K562 (cell line): ENCODE results near the gene CLIC3. TPM values are rescaled to one million over a fixed set of nuclear protein-coding genes. Genes with fewer than 3 reads are reported as not detected.

Source experiments
- ATAC-seq: fragments of 200-7000 bp; cut with Tn5 transposase; 3 replicates; pipeline ENCODE4 v1.9.1; 2020; ENCODE audit warnings: moderate library complexity
- BruUV-seq: library from RNA; stranded (reverse); fragments of 400-500 nt; replicated peaks from 2 replicates; lab custom pipeline; 2021; lab: Mats Ljungman, UMichigan
- CTCF ChIA-PET: fragments of 300-600 bp; formaldehyde crosslinking; extraction: SDS; loops from one replicate; lab custom pipeline; 2021; ENCODE audit warnings: low intra/inter-chr PET ratio; lab: Yijun Ruan, JAX
- POLR2A ChIA-PET: fragments of 300-600, 350-650 bp; sonication (Branson Sonifier 250); formaldehyde crosslinking; extraction: SDS; loops from one replicate; lab custom pipeline; 2021; ENCODE audit warnings: antibody characterized with exemption, inconsistent platforms; lab: Yijun Ruan, JAX
- DNase-seq, 4 experiments: peaks; one replicate each; pipeline versions ENCODE4 v3.0.0 to v3.0.0-alpha.2; 2011 to 2018; ENCODE audit warnings: low spot score in 3 of 4, mixed read lengths in 3 of 4; ENCODE audit errors: extremely low read depth in 1 of 4
- FAIRE-seq: peaks from 2 replicates; lab custom pipeline; 2011; peaks lifted over from hg19 to GRCh38; lab: Jason Lieb, UNC
- H2AFZ ChIP-seq: 2 replicates; pipeline ENCODE4 v1.6.0; 2011; ENCODE audit warnings: low read depth, low read length, control low read depth, inconsistent platforms
- H3K27ac ChIP-seq: fragments of 200-600 bp; 3 replicates; pipeline ENCODE4 v1.8.0; 2011; ENCODE audit warnings: low read depth, mild to moderate bottlenecking, control low read depth, inconsistent platforms, low read length, moderate library complexity, mixed read lengths; ENCODE audit errors: extremely low read depth
- H3K27me3 ChIP-seq, 2 experiments: fragments of 300-600 bp in 1 of 2; 2 replicates in 1 of 2; 3 replicates in 1 of 2; pipeline versions ENCODE4 v1.6.0 to v1.8.0; 2011; ENCODE audit warnings: inconsistent platforms in 2 of 2, low read length in 2 of 2, mild to moderate bottlenecking in 1 of 2, mixed read lengths in 1 of 2, moderate library complexity in 1 of 2; ENCODE audit not compliant: control insufficient read depth in 2 of 2, insufficient read depth in 2 of 2
- H3K36me3 ChIP-seq: fragments of 300-600 bp; 3 replicates; pipeline ENCODE4 v1.8.0; 2011; ENCODE audit warnings: mild to moderate bottlenecking, low read length, inconsistent platforms; ENCODE audit not compliant: control insufficient read depth, insufficient read depth
- H3K4me1 ChIP-seq, 2 experiments: fragments of 200-600 bp in 1 of 2; replicated peaks in 1 of 2; 2 replicates in 1 of 2; 3 replicates in 1 of 2; pipeline versions ENCODE4 v1.5.1 to v1.8.0; 2011; ENCODE audit warnings: inconsistent platforms in 2 of 2, low read length in 2 of 2, mild to moderate bottlenecking in 1 of 2, mixed read lengths in 1 of 2, moderate library complexity in 1 of 2; ENCODE audit not compliant: control insufficient read depth in 2 of 2, insufficient read depth in 2 of 2
- H3K4me2 ChIP-seq: 2 replicates; pipeline ENCODE4 v1.6.1; 2011; ENCODE audit warnings: low read length, control low read depth, inconsistent platforms, mixed read lengths; ENCODE audit not compliant: insufficient read depth
- H3K4me3 ChIP-seq: fragments of 200-600 bp; sonication (generic), shearing (Covaris generic); 2 replicates; pipeline ENCODE4 v1.5.1; 2016; ENCODE audit warnings: control low read depth, inconsistent platforms
- H3K79me2 ChIP-seq: fragments of 200-600 bp; 3 replicates; pipeline ENCODE4 v1.8.0; 2011; ENCODE audit warnings: low read length, inconsistent platforms; ENCODE audit not compliant: control insufficient read depth, insufficient read depth
- H3K9ac ChIP-seq, 2 experiments: 2 replicates each; pipeline versions ENCODE4 v1.6.0 to v1.6.1; 2011; ENCODE audit warnings: low read depth in 2 of 2, low read length in 2 of 2, control low read depth in 1 of 2, inconsistent platforms in 1 of 2, mild to moderate bottlenecking in 1 of 2, mixed read lengths in 1 of 2; ENCODE audit not compliant: insufficient read depth in 1 of 2
- H3K9me1 ChIP-seq: one replicate; pipeline ENCODE4 v1.6.0; 2011; ENCODE audit warnings: inconsistent platforms, mild to moderate bottlenecking, low read length, moderate library complexity; ENCODE audit not compliant: control insufficient read depth, insufficient read depth
- H3K9me3 ChIP-seq: replicated peaks from 2 replicates; pipeline ENCODE4 v1.5.1; 2011; ENCODE audit warnings: low read depth, low read length, inconsistent platforms; ENCODE audit not compliant: control insufficient read depth, insufficient read depth
- H4K20me1 ChIP-seq: replicated peaks from 2 replicates; pipeline ENCODE4 v1.6.1; 2011; ENCODE audit warnings: low read length, inconsistent platforms, mixed read lengths; ENCODE audit not compliant: control insufficient read depth, insufficient read depth
- GABPA ChIP-seq: fragments of 200-800 bp; sonication (Bioruptor generic); conservative IDR thresholded peaks from 2 replicates; pipeline ENCODE4 v1.6.1; 2016; ENCODE audit warnings: low read depth, missing genetic modification characterization, missing compliant biosample characterization
- KHSRP ChIP-seq: fragments of 450-650 bp; IDR thresholded peaks from 2 replicates; pipeline ENCODE4 v1.6.1; 2017
- PHF8 ChIP-seq: fragments of 200-600 bp; sonication (generic); IDR thresholded peaks from 2 replicates; pipeline ENCODE4 v1.6.1; 2012; ENCODE audit warnings: mixed run types, mild to moderate bottlenecking, inconsistent platforms, low read length, moderate library complexity, borderline replicate concordance
- SP1 ChIP-seq: sonication (generic); formaldehyde crosslinking; IDR thresholded peaks from 2 replicates; pipeline ENCODE4 v1.8.1; 2022; ENCODE audit warnings: mild to moderate bottlenecking, missing genetic modification reagents
- ZC3H4 ChIP-seq: sonication (generic); formaldehyde crosslinking; IDR thresholded peaks from 2 replicates; pipeline ENCODE4 v1.9.0; 2021; ENCODE audit warnings: missing genetic modification reagents, borderline replicate concordance
- ZNF589 ChIP-seq: fragments of 200-800 bp; sonication (Bioruptor generic); IDR thresholded peaks from 2 replicates; pipeline ENCODE4 v1.6.1; 2016; ENCODE audit warnings: low read depth, missing genetic modification characterization, missing compliant biosample characterization
- WGBS: fragments of 100-300 bp; shearing (Covaris generic); methylation state at CpG from one replicate; pipeline ENCODE4 v1.1.6; 2016; ENCODE audit warnings: low coverage, mixed read lengths; ENCODE audit not compliant: insufficient coverage; ENCODE audit errors: missing lambda C conversion rate; 5-methylcytosine and 5-hydroxymethylcytosine counted together
- in situ Hi-C: fragments of 300-500 bp; cut with MboI; formaldehyde crosslinking; loops from 4 replicates; pipeline ENCODE4 v1.15.0; 2018; ENCODE audit warnings: inconsistent platforms, mixed read lengths
- intact Hi-C: fragments of 100-400 bp; cut with micrococcal nuclease; formaldehyde crosslinking; loops from 2 replicates; pipeline ENCODE4 v1.14.2; 2022
- polyA plus RNA-seq, 8 experiments: library from polyadenylated mRNA; depleted of rRNA in 4 of 8; stranded (reverse) in 5 of 8; unstranded in 3 of 8; fragments of >200 nt; fragmentation: Nextera tagmentation in 2 of 8; fragmentation: Illumina TruSeq in 1 of 8; extraction: Ambion mirVana in 2 of 8; extraction: Trizol in 1 of 8; gene quantifications; 2 replicates each; pipeline versions ENCODE4 v1.2.1 to v1.2.3, GENCODE V29; 2011 to 2014; ENCODE audit warnings: inconsistent platforms in 1 of 8, missing spikeins in 1 of 8
- total RNA-seq, 7 experiments: library from RNA; depleted of rRNA in 6 of 7; stranded (reverse); fragments of >200 nt in 6 of 7; fragmentation: Illumina TruSeq in 2 of 7; extraction: Trizol in 2 of 7; gene quantifications; 2 replicates each; pipeline versions ENCODE4 v1.2.1 to v1.2.3, GENCODE V29; 2011 to 2021; ENCODE audit warnings: low replicate concordance in 1 of 7
- TF ChIP-seq, protein P1 (sequence below), 2 experiments: fragments of 200-800 bp in 1 of 2; sonication (Bioruptor generic) in 1 of 2; sonication (generic) in 1 of 2; formaldehyde crosslinking in 1 of 2; IDR thresholded peaks in 1 of 2; conservative IDR thresholded peaks in 1 of 2; 2 replicates each; pipeline versions ENCODE4 v1.5.0 to v1.6.1; 2016 to 2020; ENCODE audit warnings: missing compliant biosample characterization in 1 of 2, missing genetic modification characterization in 1 of 2, missing genetic modification reagents in 1 of 2
- TF ChIP-seq, protein P2 (sequence below): sonication (generic); formaldehyde crosslinking; IDR thresholded peaks from 2 replicates; pipeline ENCODE4 v1.9.0; 2022; ENCODE audit warnings: mild to moderate bottlenecking, missing genetic modification reagents
- TF ChIP-seq, protein P3 (sequence below): fragments of 450-650 bp; IDR thresholded peaks from one replicate; pipeline ENCODE4 v1.6.1; 2018; ENCODE audit warnings: mild to moderate bottlenecking, moderate library complexity; ENCODE audit not compliant: partially characterized antibody

The CLIC3 gene
- total and polyA plus RNA-seq, 9 of the 15 experiments (the other 6 are each of a cell fraction or from before 2014, with no cell fraction given), result 0.27 to 0.29 TPM; not detected in 7

DNA sequence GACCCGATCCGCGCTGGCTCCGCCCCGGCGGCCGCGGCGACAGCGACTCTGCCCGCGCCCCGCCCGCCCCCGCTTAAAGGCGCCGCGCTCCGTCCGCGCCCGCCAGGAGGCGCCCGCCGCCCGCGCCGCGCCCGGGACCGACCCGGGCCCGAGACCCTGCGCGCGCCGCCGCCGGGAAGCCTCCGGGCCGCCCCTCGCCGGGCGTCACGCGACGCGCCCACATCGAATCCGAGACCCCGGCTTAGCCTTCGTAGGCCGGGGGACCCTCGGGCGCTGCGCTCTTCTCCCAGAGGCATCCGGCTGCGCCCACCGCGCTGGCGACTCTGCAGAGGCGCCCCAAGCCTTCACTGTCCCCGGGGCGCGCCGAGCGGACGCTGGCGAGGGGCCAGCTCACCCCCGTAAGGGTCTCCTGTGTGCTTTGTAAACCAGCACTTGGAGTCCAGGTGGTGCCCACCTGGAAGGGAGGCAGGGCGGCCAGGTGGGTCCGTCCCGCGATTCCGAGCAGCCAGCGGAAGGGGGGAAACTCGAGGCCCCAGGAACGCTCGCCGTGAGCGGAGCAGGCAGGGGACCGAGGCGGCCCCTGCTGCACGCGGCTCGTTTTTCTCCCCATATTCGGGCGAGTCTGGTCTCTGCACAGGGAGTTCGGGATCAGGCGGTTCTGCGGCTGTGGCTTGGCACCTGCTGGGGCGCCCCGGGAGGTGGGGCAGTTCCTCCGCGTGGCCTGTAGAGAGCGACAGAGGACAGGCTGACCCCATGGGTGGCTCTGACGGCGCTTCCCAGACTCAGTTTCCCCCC, 32.1 kb upstream of the CLIC3 start:
- H3K27ac ChIP-seq, result peak overlapping the region; percentile 57; the same call in 2 of the 3 replicates
- in situ Hi-C loops, result no loop called here
- TF ChIP-seq GABPA (tag) (0 out of 2 replicates have a peak, but pooled peaks have one; percentile 6), KHSRP (no peak), PHF8 (peak; percentile 61; the same call in 1 of the 2 replicates), ZC3H4 (CRISPR knock-in tag) (0 out of 2 replicates have a peak, but pooled peaks have one; percentile 19), SP1 (CRISPR knock-in tag) (0 out of 2 replicates have a peak, but pooled peaks have one; percentile 16), ZNF589 (CRISPR knock-in tag) (no peak)
- TF ChIP-seq, protein P1, sequence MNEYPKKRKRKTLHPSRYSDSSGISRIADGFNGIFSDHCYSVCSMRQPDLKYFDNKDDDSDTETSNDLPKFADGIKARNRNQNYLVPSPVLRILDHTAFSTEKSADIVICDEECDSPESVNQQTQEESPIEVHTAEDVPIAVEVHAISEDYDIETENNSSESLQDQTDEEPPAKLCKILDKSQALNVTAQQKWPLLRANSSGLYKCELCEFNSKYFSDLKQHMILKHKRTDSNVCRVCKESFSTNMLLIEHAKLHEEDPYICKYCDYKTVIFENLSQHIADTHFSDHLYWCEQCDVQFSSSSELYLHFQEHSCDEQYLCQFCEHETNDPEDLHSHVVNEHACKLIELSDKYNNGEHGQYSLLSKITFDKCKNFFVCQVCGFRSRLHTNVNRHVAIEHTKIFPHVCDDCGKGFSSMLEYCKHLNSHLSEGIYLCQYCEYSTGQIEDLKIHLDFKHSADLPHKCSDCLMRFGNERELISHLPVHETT (CRISPR knock-in tag; conservative IDR thresholded peaks at IDR 0.05 in 1 of 2, IDR thresholded peaks at IDR 0.05 in 1 of 2), result peak; percentile 54 to 88; a peak in 2 of 4 replicates
- TF ChIP-seq, protein P2, sequence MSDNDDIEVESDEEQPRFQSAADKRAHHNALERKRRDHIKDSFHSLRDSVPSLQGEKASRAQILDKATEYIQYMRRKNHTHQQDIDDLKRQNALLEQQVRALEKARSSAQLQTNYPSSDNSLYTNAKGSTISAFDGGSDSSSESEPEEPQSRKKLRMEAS (CRISPR knock-in tag), result peak; percentile 77
- TF ChIP-seq, protein P3, sequence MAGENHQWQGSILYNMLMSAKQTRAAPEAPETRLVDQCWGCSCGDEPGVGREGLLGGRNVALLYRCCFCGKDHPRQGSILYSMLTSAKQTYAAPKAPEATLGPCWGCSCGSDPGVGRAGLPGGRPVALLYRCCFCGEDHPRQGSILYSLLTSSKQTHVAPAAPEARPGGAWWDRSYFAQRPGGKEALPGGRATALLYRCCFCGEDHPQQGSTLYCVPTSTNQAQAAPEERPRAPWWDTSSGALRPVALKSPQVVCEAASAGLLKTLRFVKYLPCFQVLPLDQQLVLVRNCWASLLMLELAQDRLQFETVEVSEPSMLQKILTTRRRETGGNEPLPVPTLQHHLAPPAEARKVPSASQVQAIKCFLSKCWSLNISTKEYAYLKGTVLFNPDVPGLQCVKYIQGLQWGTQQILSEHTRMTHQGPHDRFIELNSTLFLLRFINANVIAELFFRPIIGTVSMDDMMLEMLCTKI, result no peak

More for the DNA sequence above, 32.1 kb upstream of the CLIC3 start:
- H3K79me2 ChIP-seq, result peaks cover 3% of the 10 kb centered on the region; the same call in 1 of the 3 replicates
- peak; percentile 80 to 92 (median 84) for DNase-seq
- H3K27me3 ChIP-seq, result no peaks in the 10 kb centered on the region
- peak; percentile 26 for FAIRE-seq
- H3K36me3 ChIP-seq, result no peaks in the 10 kb centered on the region
- H3K4me1 ChIP-seq, result peaks cover 9 to 92% of the 10 kb centered on the region in 2 experiments; a peak in 4 of 5 replicates
- peak overlapping the region; percentile 93 for H2AFZ ChIP-seq
- no peaks in the 10 kb centered on the region for H4K20me1 ChIP-seq
- ChIA-PET CTCF (interaction anchor here (0.6 to 3.0 kb wide), 4 partner anchors 80 to 237 kb away, joined by 3 to 17 read pairs (median 6); partner anchors contain the start of gene TMEM141), POLR2A (interaction anchor here (0.6 to 1.0 kb wide), 3 partner anchors 9 to 610 kb away, joined by 3 to 4 read pairs (median 3); no protein-coding TSS in a partner anchor)
- WGBS, result under 1% methylated on average over 43 of the region's 98 CpGs
- ATAC-seq, result peak; percentile 81
- H3K4me2 ChIP-seq, result peak overlapping the region; percentile 86
- no TSS peak for BruUV-seq
- no peaks in the 10 kb centered on the region for H3K9me1 ChIP-seq
- intact Hi-C loops, result loop anchor here (1.0 to 2.0 kb wide), 2 partner anchors 84 to 241 kb away; partner anchors contain the start of genes C8G and FBXW5
- peak overlapping the region; percentile 69 to 92 for H3K9ac ChIP-seq
- H3K9me3 ChIP-seq, result no peaks in the 10 kb centered on the region
- peak overlapping the region; percentile 66 for H3K4me3 ChIP-seq
